Stimulated activated naive CD8-positive, alpha-beta T cell treated with anti-CD3 and anti-CD28 coated beads, Interleukin-15, Interleukin-2, amounts not matched to agents 100 ng/mL and 50 ng/mL, for 24 hours (primary cell): ENCODE results near the gene ZCWPW2.

Experiments
- H3K27ac Mint-ChIP-seq: one replicate; pipeline ENCODE4 v1.8.0; 2021; ENCODE audit warnings: mild to moderate bottlenecking, mixed read lengths
- H3K27me3 Mint-ChIP-seq: one replicate; pipeline ENCODE4 v1.8.0; 2021; ENCODE audit warnings: mixed read lengths
- H3K36me3 Mint-ChIP-seq: one replicate; pipeline ENCODE4 v1.8.0; 2021; ENCODE audit warnings: low read depth, mixed read lengths
- H3K4me1 Mint-ChIP-seq: one replicate; pipeline ENCODE4 v1.8.0; 2021; ENCODE audit warnings: low read depth, mixed read lengths
- H3K4me3 Mint-ChIP-seq: one replicate; pipeline ENCODE4 v1.8.0; 2021; ENCODE audit warnings: mild to moderate bottlenecking, mixed read lengths
- H3K9me3 Mint-ChIP-seq: one replicate; pipeline ENCODE4 v1.8.0; 2021; ENCODE audit warnings: mixed read lengths

ZCWPW2 gene

DNA sequence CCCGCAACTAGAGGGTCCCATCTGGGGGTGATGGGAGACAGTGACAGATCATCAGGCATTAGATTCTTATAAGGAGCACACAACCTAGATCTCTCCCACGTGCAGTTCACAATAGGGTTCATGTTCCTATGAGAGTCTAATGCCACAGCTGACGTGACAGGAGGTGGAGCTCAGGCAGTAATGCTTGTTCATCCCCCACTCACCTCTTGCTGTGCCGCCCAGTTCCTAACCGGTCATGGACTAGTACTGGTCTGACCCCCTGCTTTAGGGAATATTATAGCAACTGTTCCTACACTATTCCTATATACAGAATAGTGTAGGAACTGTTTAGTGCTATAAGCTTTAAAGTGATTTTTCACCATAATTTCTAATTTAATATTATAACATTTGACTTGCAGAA is 128.2 kb downstream of the ZCWPW2 start:
- H3K36me3 Mint-ChIP-seq = no peaks in the 10 kb centered on the region

GRCh38 chr3:28485164-28485563 is 136.6 kb downstream of the ZCWPW2 start:
- no peaks in the 10 kb centered on the region for H3K36me3 Mint-ChIP-seq
- no peak overlapping the region for H3K27ac Mint-ChIP-seq
- H3K27me3 Mint-ChIP-seq = no peaks in the 10 kb centered on the region
- H3K9me3 Mint-ChIP-seq = peaks cover 8% of the 10 kb centered on the region
- peaks cover 6% of the 10 kb centered on the region for H3K4me1 Mint-ChIP-seq
- H3K4me3 Mint-ChIP-seq = no peak overlapping the region

More for the DNA sequence above, 128.2 kb downstream of the ZCWPW2 start:
- no peaks in the 10 kb centered on the region for H3K9me3 Mint-ChIP-seq
- H3K4me3 Mint-ChIP-seq = no peak overlapping the region
- no peak overlapping the region for H3K27ac Mint-ChIP-seq
- H3K4me1 Mint-ChIP-seq = no peaks in the 10 kb centered on the region
- no peaks in the 10 kb centered on the region for H3K27me3 Mint-ChIP-seq

DNA sequence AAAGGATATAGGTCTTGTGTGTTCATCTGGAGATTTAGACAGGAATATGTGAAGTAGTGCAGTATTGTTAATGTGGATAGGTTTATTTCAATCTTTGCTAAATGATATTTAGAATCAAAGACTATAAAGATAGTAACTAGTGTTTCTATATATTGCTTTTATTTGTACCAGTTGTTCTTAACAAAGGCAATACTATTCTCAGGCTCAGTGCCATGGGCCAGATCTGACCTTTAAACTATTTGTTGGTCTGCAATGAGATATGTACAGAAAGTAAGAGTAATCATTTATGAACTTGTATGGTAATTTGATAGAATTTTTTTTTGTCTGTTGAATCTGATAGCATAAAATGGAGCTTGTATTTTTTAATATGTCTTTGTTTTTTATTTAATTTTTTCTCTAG is 146.8 kb downstream of the ZCWPW2 start:
- H3K27me3 Mint-ChIP-seq = no peaks in the 10 kb centered on the region
- H3K4me3 Mint-ChIP-seq = no peak overlapping the region
- no peaks in the 10 kb centered on the region for H3K4me1 Mint-ChIP-seq
- H3K27ac Mint-ChIP-seq = no peak overlapping the region
- H3K9me3 Mint-ChIP-seq = peaks cover 4% of the 10 kb centered on the region
- no peaks in the 10 kb centered on the region for H3K36me3 Mint-ChIP-seq

DNA sequence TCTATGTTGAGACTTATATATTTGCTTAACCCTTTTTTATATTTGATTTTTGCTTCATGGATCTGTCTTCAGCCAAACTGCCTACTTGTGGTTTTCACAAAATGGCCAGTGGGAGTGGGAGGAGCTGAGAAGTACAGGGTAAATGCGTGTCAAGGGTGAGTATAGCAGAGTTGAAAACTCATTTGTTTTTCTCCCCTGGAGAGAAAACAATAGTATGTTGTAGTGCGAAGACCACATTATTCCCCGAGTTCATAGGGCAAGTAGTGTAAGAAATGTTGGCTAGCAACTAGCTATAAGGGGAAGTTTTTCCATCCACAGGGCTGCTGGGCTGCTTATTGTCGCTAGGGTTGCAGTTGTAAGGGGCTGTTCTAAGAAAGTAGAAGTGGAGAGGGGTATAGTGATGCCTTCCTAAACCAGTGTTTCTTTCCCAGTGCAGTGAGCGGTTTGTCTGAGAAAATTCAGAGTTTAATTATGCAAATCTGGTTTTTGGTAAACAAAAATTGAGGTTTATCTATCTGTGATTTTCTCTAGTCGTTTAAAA is 153.9 kb downstream of the ZCWPW2 start:
- no peak overlapping the region for H3K4me3 Mint-ChIP-seq
- H3K27ac Mint-ChIP-seq = no peak overlapping the region
- H3K4me1 Mint-ChIP-seq = no peaks in the 10 kb centered on the region
- H3K9me3 Mint-ChIP-seq = no peaks in the 10 kb centered on the region
- H3K36me3 Mint-ChIP-seq = no peaks in the 10 kb centered on the region
- H3K27me3 Mint-ChIP-seq = no peaks in the 10 kb centered on the region

GRCh38 chr3:28504976-28505375 is 156.5 kb downstream of the ZCWPW2 start:
- Mint-ChIP-seq H3K9me3 (no peaks in the 10 kb centered on the region), H3K36me3 (no peaks in the 10 kb centered on the region), H3K27me3 (no peaks in the 10 kb centered on the region), H3K4me1 (no peaks in the 10 kb centered on the region), H3K4me3 (no peak overlapping the region), H3K27ac (no peak overlapping the region)

- H3K4me3 Mint-ChIP-seq = no peak overlapping the region
- H3K27me3 Mint-ChIP-seq = no peaks in the 10 kb centered on the region
- no peak overlapping the region for H3K27ac Mint-ChIP-seq
- no peaks in the 10 kb centered on the region for H3K4me1 Mint-ChIP-seq
- no peaks in the 10 kb centered on the region for H3K9me3 Mint-ChIP-seq
- H3K36me3 Mint-ChIP-seq = no peaks in the 10 kb centered on the region
Observed at GRCh38 chr3:28521663-28522062, 173.1 kb downstream of the ZCWPW2 start.

- Mint-ChIP-seq H3K36me3 (no peaks in the 10 kb centered on the region), H3K4me3 (no peak overlapping the region), H3K27me3 (no peaks in the 10 kb centered on the region), H3K27ac (no peak overlapping the region), H3K9me3 (peaks cover 27% of the 10 kb centered on the region), H3K4me1 (no peaks in the 10 kb centered on the region)
Observed at GRCh38 chr3:28542351-28542750, 193.8 kb downstream of the ZCWPW2 start.

- Mint-ChIP-seq H3K4me3 (no peak overlapping the region), H3K9me3 (peaks cover 27% of the 10 kb centered on the region), H3K36me3 (no peaks in the 10 kb centered on the region), H3K27me3 (no peaks in the 10 kb centered on the region), H3K27ac (no peak overlapping the region), H3K4me1 (no peaks in the 10 kb centered on the region)
Observed at GRCh38 chr3:28544236-28544635, 195.7 kb downstream of the ZCWPW2 start.

GRCh38 chr3:28544831-28545230 is 196.3 kb downstream of the ZCWPW2 start:
- Mint-ChIP-seq H3K27ac (no peak overlapping the region), H3K9me3 (peaks cover 27% of the 10 kb centered on the region), H3K36me3 (no peaks in the 10 kb centered on the region), H3K27me3 (no peaks in the 10 kb centered on the region), H3K4me3 (no peak overlapping the region), H3K4me1 (no peaks in the 10 kb centered on the region)

DNA sequence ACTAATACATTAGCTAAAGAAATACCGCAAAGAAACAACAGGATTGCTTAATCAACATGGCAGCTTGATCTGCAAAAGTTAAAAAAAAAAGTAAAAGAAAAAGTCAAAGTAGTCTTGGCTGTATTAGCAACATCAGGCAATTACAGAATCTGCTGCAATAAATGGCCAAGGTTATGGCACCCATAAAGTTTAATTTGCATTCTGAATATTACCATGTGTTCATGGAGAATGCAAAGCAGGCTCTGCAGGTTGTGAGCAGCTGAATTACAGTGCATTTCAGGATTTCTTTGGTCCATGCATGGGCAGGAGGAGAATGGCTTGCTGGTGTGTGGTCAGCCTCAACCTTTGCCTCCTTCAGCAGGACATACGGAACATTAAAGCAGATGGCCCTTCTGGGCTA is 199.2 kb downstream of the ZCWPW2 start:
- H3K4me3 Mint-ChIP-seq = no peak overlapping the region
- no peaks in the 10 kb centered on the region for H3K36me3 Mint-ChIP-seq
- no peaks in the 10 kb centered on the region for H3K4me1 Mint-ChIP-seq
- H3K27ac Mint-ChIP-seq = no peak overlapping the region
- no peaks in the 10 kb centered on the region for H3K27me3 Mint-ChIP-seq
- peaks cover 12% of the 10 kb centered on the region for H3K9me3 Mint-ChIP-seq

- Mint-ChIP-seq H3K9me3 (peaks cover 7% of the 10 kb centered on the region), H3K36me3 (no peaks in the 10 kb centered on the region)
Observed at GRCh38 chr3:28553175-28553574, 204.7 kb downstream of the ZCWPW2 start.

DNA sequence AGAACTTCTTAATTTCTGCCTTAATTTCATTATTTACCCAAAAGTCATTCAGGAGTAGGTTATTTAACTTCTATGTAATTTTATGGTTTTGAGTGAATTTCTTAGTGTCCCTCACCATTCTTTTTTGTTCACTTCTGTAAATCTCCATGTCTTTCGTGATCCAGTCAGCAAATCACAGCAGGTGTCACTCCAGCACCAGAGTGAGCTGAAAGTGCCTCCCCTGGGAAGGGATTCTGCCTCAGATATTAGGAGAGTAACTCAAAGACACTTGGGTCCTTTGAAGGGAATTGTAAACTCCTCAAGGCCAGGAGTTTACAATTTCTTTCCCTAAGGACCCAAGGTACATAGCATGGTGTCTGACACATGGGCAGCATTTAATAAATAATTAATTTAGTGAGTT is 207.7 kb downstream of the ZCWPW2 start:
- H3K27me3 Mint-ChIP-seq = no peaks in the 10 kb centered on the region

More at GRCh38 chr3:28553175-28553574, 204.7 kb downstream of the ZCWPW2 start:
- Mint-ChIP-seq H3K4me3 (no peak overlapping the region), H3K4me1 (no peaks in the 10 kb centered on the region), H3K27me3 (no peaks in the 10 kb centered on the region), H3K27ac (no peak overlapping the region)

GRCh38 chr3:28564211-28564610 is 215.7 kb downstream of the ZCWPW2 start:
- H3K9me3 Mint-ChIP-seq = no peaks in the 10 kb centered on the region
- no peaks in the 10 kb centered on the region for H3K4me1 Mint-ChIP-seq
- H3K4me3 Mint-ChIP-seq = no peak overlapping the region
- H3K36me3 Mint-ChIP-seq = no peaks in the 10 kb centered on the region
- no peaks in the 10 kb centered on the region for H3K27me3 Mint-ChIP-seq
- no peak overlapping the region for H3K27ac Mint-ChIP-seq

More for the DNA sequence above, 207.7 kb downstream of the ZCWPW2 start:
- no peak overlapping the region for H3K4me3 Mint-ChIP-seq
- H3K9me3 Mint-ChIP-seq = peaks cover 7% of the 10 kb centered on the region
- H3K4me1 Mint-ChIP-seq = no peaks in the 10 kb centered on the region
- no peak overlapping the region for H3K27ac Mint-ChIP-seq
- H3K36me3 Mint-ChIP-seq = no peaks in the 10 kb centered on the region

DNA sequence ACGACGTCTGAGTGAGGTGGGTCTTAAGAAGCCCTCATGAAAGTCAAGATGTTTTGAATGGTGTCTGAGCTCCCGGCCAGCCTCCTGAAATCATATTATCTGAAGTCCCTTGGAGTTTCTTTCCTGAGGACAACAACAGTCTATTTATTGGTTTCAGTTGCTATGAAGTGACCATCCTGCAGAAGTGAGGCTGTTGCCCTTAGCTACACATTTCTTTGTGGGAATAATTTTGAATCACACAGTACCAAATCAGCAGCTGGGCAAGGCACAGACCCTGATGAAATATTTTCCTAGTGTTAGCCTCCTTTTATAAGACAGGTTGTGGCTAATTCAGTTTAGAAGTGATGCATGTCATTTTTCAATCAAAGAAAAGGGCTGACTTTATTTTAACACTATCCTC is 220.8 kb downstream of the ZCWPW2 start:
- Mint-ChIP-seq H3K4me3 (no peak overlapping the region), H3K9me3 (no peaks in the 10 kb centered on the region), H3K27ac (no peak overlapping the region), H3K4me1 (no peaks in the 10 kb centered on the region), H3K36me3 (no peaks in the 10 kb centered on the region), H3K27me3 (peaks cover 14% of the 10 kb centered on the region)

DNA sequence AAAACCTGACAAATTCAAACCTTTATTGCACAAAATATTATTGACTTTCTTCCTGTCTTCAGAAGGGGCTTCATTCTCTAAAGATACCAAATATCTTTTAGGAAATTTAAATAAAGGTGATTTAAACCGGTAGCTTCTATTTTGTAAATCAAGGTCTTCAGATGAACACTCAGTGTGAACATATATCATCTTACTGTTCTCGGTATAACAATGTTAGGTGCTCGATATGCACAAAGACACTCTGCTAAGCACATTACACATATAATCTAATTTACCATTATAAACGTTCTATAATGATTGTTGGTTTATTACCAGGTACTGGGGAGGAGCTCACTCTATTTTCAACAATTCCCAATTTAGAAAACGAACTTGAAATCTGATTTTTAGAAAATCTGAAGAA is 225.5 kb downstream of the ZCWPW2 start:
- peaks cover 45% of the 10 kb centered on the region for H3K27me3 Mint-ChIP-seq
- H3K4me3 Mint-ChIP-seq = no peak overlapping the region
- no peak overlapping the region for H3K27ac Mint-ChIP-seq
- no peaks in the 10 kb centered on the region for H3K9me3 Mint-ChIP-seq
- no peaks in the 10 kb centered on the region for H3K36me3 Mint-ChIP-seq
- H3K4me1 Mint-ChIP-seq = no peaks in the 10 kb centered on the region

- no peaks in the 10 kb centered on the region for H3K9me3 Mint-ChIP-seq
- peaks cover 50% of the 10 kb centered on the region for H3K27me3 Mint-ChIP-seq
- H3K4me3 Mint-ChIP-seq = no peak overlapping the region
- no peaks in the 10 kb centered on the region for H3K36me3 Mint-ChIP-seq
- H3K27ac Mint-ChIP-seq = no peak overlapping the region
- H3K4me1 Mint-ChIP-seq = no peaks in the 10 kb centered on the region
Observed at GRCh38 chr3:28575100-28575745, 226.7 kb downstream of the ZCWPW2 start.
